T follicular helper cell (primary cell): Measurements from ENCODE around the gene ATP1B3.
"Not testable (repeated sequence)": the region's sequence is repeated elsewhere in the genome, so short reads cannot be mapped to it uniquely, and the experiment has no call there.

Source experiments
- DNase-seq: peaks from one replicate; pipeline ENCODE4 v3.0.0-alpha.2; 2020; ENCODE audit warnings: low read depth

Gene ATP1B3

GRCh38 chr3:141860766-141861513 is 15.5 kb upstream of the ATP1B3 start:
- DNase-seq, result no peak

GRCh38 chr3:141862279-141862816 is 14.1 kb upstream of the ATP1B3 start:
- DNase-seq, result no peak

GRCh38 chr3:141863491-141863890 is 13.0 kb upstream of the ATP1B3 start:
- no peak for DNase-seq

- no peak for DNase-seq
Observed at GRCh38 chr3:141864281-141864970, 12.0 kb upstream of the ATP1B3 start.

GRCh38 chr3:141865101-141865500 is 11.3 kb upstream of the ATP1B3 start:
- DNase-seq, result no peak

- DNase-seq, result no peak
Observed at GRCh38 chr3:141870091-141870687, 6.3 kb upstream of the ATP1B3 start.

GRCh38 chr3:141875374-141875892 is 1.0 kb upstream of the ATP1B3 start:
- peak; percentile 72 for DNase-seq

- DNase-seq, result peak; percentile 69
Observed at GRCh38 chr3:141875893-141876380, 506 bp upstream of the ATP1B3 start.

GRCh38 chr3:141876891-141877621 is 613 bp downstream of the ATP1B3 start:
- DNase-seq, result peak; percentile 30

GRCh38 chr3:141877911-141878310 is 1.5 kb downstream of the ATP1B3 start:
- no peak for DNase-seq

GRCh38 chr3:141878326-141878725 is 1.9 kb downstream of the ATP1B3 start:
- no peak for DNase-seq

- DNase-seq, result no peak
Observed at GRCh38 chr3:141878817-141879216, 2.4 kb downstream of the ATP1B3 start.

GRCh38 chr3:141881702-141882101 is 5.3 kb downstream of the ATP1B3 start:
- no peak for DNase-seq

GRCh38 chr3:141887051-141887450 is 10.6 kb downstream of the ATP1B3 start:
- no peak for DNase-seq

- not testable (repeated sequence) for DNase-seq
Observed at GRCh38 chr3:141888548-141888947, 12.1 kb downstream of the ATP1B3 start.

GRCh38 chr3:141894524-141895176 is 18.2 kb downstream of the ATP1B3 start:
- DNase-seq, result no peak

- DNase-seq, result no peak
Observed at GRCh38 chr3:141895731-141896130, 19.3 kb downstream of the ATP1B3 start.

- no peak for DNase-seq
Observed at GRCh38 chr3:141898908-141899307, 22.5 kb downstream of the ATP1B3 start.

- DNase-seq, result no peak
Observed at GRCh38 chr3:141900343-141900742, 23.9 kb downstream of the ATP1B3 start.

- DNase-seq, result no peak
Observed at GRCh38 chr3:141901914-141902313, 25.5 kb downstream of the ATP1B3 start.

- no peak for DNase-seq
Observed at GRCh38 chr3:141904203-141904602, 27.8 kb downstream of the ATP1B3 start.
